Activated T-cell treated with anti-CD3 and anti-CD28 coated beads, Interleukin-2, amount 50 U/mL, for 24 hours (primary cell): ENCODE results near the gene CERS4.
"Not testable (repeated sequence)": the region's sequence is repeated elsewhere in the genome, so short reads cannot be mapped to it uniquely, and the experiment has no call there.

Experiments
- DNase-seq: peaks from one replicate; pipeline ENCODE4 v3.0.0-alpha.2; 2020
- H3K27ac Mint-ChIP-seq: 2 replicates; pipeline ENCODE4 v1.8.0; 2020; ENCODE audit warnings: mild to moderate bottlenecking, mixed read lengths
- H3K27me3 Mint-ChIP-seq: 2 replicates; pipeline ENCODE4 v1.8.0; 2020; ENCODE audit warnings: mixed read lengths
- H3K36me3 Mint-ChIP-seq: 2 replicates; pipeline ENCODE4 v1.8.0; 2020; ENCODE audit warnings: low read depth, mixed read lengths
- H3K4me1 Mint-ChIP-seq: 2 replicates; pipeline ENCODE4 v1.8.0; 2020; ENCODE audit warnings: low read depth, mixed read lengths
- H3K4me3 Mint-ChIP-seq: 2 replicates; pipeline ENCODE4 v1.8.0; 2020; ENCODE audit warnings: mild to moderate bottlenecking, moderate library complexity, mixed read lengths
- H3K9me3 Mint-ChIP-seq: 2 replicates; pipeline ENCODE4 v1.8.0; 2020; ENCODE audit warnings: mixed read lengths

The CERS4 gene

DNA sequence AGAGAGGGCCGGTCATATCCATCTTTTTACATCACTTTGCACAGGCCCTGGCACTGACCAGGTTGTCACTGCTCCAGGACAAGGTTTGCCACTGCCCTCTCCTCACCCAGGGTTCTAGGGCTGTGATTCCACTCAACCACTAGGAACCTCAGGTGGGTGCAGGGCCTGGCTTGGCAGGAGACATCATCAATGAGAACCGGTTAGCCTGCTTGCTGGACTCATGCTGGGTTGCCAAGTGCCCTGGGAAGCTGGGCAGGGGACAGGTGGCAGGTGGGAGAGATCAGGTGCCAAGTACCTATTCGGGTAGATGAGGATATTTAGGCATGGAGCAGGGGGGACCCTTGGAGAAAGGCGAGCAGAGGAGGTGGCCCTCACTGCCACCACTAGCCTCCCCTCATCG lies 4.2 kb upstream of the CERS4 start:
- Mint-ChIP-seq H3K4me1 (peaks cover 4% of the 10 kb centered on the region), H3K4me3 (no peak overlapping the region), H3K27me3 (no peaks in the 10 kb centered on the region), H3K27ac (no peak overlapping the region), H3K9me3 (no peaks in the 10 kb centered on the region), H3K36me3 (peaks cover 3% of the 10 kb centered on the region)
- DNase-seq: no peak

GRCh38 chr19:8206147-8207087 lies 2.8 kb upstream of the CERS4 start:
- H3K27me3 Mint-ChIP-seq: no peaks in the 10 kb centered on the region
- no peaks in the 10 kb centered on the region for H3K9me3 Mint-ChIP-seq
- H3K4me1 Mint-ChIP-seq: peaks cover 13% of the 10 kb centered on the region
- no peak overlapping the region for H3K27ac Mint-ChIP-seq
- H3K36me3 Mint-ChIP-seq: peaks cover 8% of the 10 kb centered on the region
- no peak overlapping the region for H3K4me3 Mint-ChIP-seq
- no peak for DNase-seq

GRCh38 chr19:8207326-8207725 lies 1.8 kb upstream of the CERS4 start:
- not testable (repeated sequence) for DNase-seq, H3K27ac Mint-ChIP-seq, H3K4me3 Mint-ChIP-seq, H3K27me3 Mint-ChIP-seq, H3K9me3 Mint-ChIP-seq
- H3K36me3 Mint-ChIP-seq: peaks cover 14% of the 10 kb centered on the region
- peaks cover 20% of the 10 kb centered on the region for H3K4me1 Mint-ChIP-seq

DNA sequence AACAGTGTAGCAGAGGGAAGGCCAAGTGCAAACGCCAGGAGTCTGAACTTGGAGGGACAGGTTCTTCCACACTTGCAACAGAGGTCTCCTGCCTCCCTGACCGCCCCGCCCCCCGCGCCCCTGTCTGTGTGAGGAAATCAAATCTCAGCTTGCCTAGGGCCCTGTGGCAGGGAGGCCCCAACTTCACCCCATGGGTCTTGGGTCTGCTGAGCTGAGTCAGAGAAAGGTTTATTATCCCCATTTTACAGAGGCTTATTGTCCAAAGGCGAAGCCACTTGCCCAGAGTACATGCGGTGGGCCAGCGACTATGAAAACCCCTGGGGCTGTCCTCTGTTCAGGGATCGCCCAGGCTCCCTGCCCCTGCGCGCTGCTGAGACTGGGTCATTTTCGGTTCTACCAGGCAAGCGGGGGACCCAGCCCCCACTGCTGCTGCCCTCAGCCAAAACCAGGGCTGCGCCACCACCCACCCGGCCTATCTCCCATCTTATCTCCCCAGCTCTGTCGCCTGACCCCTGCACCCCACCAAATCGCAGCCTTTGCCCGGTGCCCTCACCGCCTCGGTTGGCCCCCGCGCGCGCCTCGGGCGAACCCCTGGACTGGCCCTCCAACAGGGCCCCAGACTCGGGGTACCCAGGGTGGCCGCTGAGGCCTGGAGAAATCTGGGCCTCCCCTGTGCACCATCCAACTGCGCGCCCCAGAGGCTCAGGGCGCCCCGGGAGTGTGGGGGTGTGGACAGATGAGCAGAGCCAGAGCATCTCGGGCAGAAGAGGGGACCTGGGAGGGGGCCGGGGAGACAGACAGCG lies 850 bp upstream of the CERS4 start:
- Mint-ChIP-seq H3K4me1 (peaks cover 24% of the 10 kb centered on the region), H3K27me3 (no peaks in the 10 kb centered on the region), H3K36me3 (peaks cover 18% of the 10 kb centered on the region), H3K9me3 (no peaks in the 10 kb centered on the region), H3K27ac (peak overlapping the region; percentile 69), H3K4me3 (peak overlapping the region; percentile 72)
- DNase-seq: no peak

GRCh38 chr19:8209462-8210378 lies 550 bp downstream of the CERS4 start:
- Mint-ChIP-seq H3K36me3 (peaks cover 27% of the 10 kb centered on the region), H3K27ac (peak overlapping the region; percentile 95), H3K4me3 (peak overlapping the region; percentile 95), H3K4me1 (peaks cover 32% of the 10 kb centered on the region), H3K27me3 (no peaks in the 10 kb centered on the region), H3K9me3 (no peaks in the 10 kb centered on the region)
- DNase-seq: peak; percentile 88

DNA sequence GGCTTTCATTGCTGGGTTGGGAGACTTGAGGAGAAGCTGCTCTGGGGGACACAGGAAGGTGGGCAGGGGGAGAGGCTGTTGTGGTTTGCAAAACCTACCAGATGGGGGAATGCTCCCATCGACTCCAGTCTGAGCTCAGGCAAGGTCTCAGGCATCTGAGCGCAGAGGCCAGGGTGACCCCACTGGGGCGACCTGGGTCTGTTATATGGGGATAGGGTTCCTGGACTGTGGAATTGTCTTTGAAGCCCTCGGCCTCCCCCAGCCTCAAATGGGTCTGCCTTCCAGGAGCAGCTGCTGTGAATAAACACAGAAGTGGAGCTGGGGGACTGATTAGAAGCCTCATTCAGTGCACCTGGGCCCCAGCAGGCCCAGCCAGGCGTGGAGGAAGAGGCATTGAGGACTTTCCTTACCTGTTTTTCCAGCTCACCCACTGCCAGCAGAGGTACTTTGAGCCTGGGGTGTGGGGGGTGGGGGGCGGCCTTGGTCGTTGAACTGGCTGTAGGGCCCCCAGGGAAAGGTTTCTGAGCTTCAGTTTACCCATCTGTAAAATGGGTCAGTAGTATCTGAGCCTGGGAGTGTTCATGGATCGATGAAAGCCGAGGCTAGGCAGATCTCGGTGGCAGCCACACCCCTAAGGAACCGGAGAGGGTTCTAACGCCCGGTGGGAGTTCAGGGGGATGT lies 1.4 kb downstream of the CERS4 start:
- Mint-ChIP-seq H3K9me3 (no peaks in the 10 kb centered on the region), H3K27ac (peak overlapping the region; percentile 95), H3K4me1 (peaks cover 32% of the 10 kb centered on the region), H3K27me3 (no peaks in the 10 kb centered on the region), H3K4me3 (peak overlapping the region; percentile 95), H3K36me3 (peaks cover 27% of the 10 kb centered on the region)
- no peak for DNase-seq

- Mint-ChIP-seq H3K4me1 (peaks cover 32% of the 10 kb centered on the region), H3K27ac (peak overlapping the region; percentile 37), H3K27me3 (no peaks in the 10 kb centered on the region), H3K4me3 (no peak overlapping the region), H3K9me3 (no peaks in the 10 kb centered on the region), H3K36me3 (peaks cover 31% of the 10 kb centered on the region)
- DNase-seq: no peak
Measured at GRCh38 chr19:8212212-8212611, 3.0 kb downstream of the CERS4 start.

DNA sequence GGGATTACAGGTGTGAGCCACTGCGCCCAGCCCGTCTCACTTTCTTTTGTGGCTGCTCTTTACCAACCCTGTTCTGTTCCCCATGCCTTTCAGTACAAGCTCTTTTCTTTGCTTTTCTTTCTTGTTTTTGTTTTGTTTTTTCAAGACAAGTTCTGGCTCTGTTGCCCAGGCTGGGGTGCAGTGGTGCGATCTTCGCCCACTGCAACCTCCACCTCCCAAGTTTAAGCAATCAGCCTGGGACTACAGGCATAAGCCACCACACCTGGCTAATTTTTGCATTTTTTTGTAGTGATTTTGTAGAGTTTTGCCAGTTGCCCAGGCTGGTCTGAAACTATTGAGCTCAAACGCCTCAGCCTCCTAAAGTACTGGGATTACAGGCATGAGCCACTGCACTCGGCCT lies 3.7 kb downstream of the CERS4 start:
- Mint-ChIP-seq H3K4me3 (no peak overlapping the region), H3K9me3 (no peaks in the 10 kb centered on the region), H3K36me3 (peaks cover 31% of the 10 kb centered on the region), H3K4me1 (peaks cover 32% of the 10 kb centered on the region), H3K27ac (peak overlapping the region; percentile 67), H3K27me3 (no peaks in the 10 kb centered on the region)
- no peak for DNase-seq

DNA sequence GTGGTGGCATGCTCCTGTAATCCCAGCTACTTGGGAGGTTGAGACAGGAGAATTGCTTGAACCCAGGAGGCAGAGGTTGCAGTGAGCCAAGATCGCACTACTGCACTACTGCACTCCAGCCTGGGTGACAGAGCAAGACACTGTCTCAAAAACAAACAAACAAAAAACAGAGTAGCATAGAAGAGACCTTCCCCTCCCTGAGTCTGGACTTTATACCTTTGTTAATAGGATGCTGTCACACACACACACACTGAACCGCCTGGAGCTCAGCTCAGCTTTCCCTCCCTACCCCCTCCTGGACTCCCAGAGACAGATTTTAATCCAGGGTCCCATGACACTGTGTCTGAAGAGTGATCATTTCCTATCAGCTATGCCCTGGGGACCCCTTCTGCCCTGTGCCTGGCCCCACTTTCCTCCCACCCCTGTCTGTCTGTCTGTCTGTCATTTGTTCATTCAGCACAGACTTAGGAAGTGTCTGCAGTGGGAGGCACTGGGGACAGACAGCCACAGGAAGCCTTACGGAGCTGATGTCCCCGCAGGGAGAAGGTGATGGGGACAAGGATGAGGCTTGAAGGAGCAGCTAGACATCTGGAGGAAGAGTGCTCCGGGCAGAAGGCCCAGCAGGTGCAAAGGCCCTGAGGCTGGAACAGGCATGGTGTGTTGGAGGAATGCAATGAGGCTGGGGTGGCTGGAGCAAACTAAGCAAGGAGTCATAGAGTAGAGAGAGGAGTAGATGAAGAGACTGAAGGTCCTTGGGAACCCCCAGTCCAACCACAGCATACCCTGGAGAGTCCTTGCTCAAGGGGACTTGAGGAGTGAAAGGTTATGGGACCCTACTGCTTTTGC lies 4.9 kb downstream of the CERS4 start:
- Mint-ChIP-seq H3K4me1 (peaks cover 32% of the 10 kb centered on the region), H3K36me3 (peaks cover 33% of the 10 kb centered on the region), H3K27me3 (no peaks in the 10 kb centered on the region), H3K27ac (peak overlapping the region; percentile 68), H3K4me3 (no peak overlapping the region), H3K9me3 (no peaks in the 10 kb centered on the region)
- DNase-seq: no peak

GRCh38 chr19:8214802-8215201 lies 5.6 kb downstream of the CERS4 start:
- Mint-ChIP-seq H3K36me3 (peaks cover 32% of the 10 kb centered on the region), H3K4me3 (no peak overlapping the region), H3K27me3 (no peaks in the 10 kb centered on the region), H3K27ac (peak overlapping the region; percentile 68), H3K9me3 (no peaks in the 10 kb centered on the region), H3K4me1 (peaks cover 31% of the 10 kb centered on the region)
- no peak for DNase-seq

GRCh38 chr19:8215783-8216182 lies 6.6 kb downstream of the CERS4 start:
- Mint-ChIP-seq H3K9me3 (no peaks in the 10 kb centered on the region), H3K36me3 (peaks cover 25% of the 10 kb centered on the region), H3K27me3 (no peaks in the 10 kb centered on the region), H3K4me1 (peaks cover 23% of the 10 kb centered on the region), H3K27ac (no peak overlapping the region), H3K4me3 (no peak overlapping the region)
- DNase-seq: no peak

DNA sequence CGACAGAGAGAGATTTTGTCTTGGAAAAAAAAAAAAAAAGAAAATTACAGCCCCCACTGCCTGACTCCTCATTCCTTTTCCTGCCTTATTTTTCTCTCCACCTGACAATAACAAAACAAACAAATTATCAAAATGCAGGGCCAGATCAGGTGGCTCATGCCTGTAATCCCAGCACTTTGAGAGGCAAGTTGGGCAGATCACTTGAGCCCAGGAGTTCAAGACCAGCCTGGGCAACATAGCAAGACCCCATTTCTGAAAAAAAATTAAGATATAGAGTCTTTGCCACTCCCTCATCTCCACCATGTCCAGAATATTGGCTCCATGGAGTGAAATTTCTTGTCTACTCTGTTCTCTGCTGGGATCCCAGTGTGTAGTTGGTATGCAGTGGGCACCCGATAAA lies 7.2 kb downstream of the CERS4 start:
- no peak for DNase-seq
- Mint-ChIP-seq H3K9me3 (no peaks in the 10 kb centered on the region), H3K36me3 (peaks cover 25% of the 10 kb centered on the region), H3K4me3 (no peak overlapping the region), H3K27ac (peak overlapping the region; percentile 41), H3K27me3 (no peaks in the 10 kb centered on the region), H3K4me1 (peaks cover 20% of the 10 kb centered on the region)

DNA sequence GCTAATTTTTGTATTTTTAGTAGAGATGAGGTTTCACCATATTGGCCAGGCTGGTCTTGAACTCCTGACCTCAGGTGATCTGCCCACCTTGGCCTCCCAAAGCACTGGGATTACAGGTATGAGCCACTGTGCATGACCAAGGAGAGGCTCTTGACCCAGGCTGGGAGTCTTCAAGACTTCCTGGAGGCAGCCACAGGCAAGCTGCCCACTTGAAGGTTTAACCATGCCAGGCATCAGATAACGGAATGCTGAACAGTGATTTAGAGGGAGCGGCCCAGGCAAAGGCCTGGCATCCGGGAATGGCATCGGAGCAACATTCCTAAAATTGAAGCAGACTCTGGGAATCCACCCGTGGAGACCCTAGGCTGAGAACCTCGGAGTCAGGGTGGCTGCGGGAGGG lies 9.0 kb downstream of the CERS4 start:
- H3K27ac Mint-ChIP-seq, H3K9me3 Mint-ChIP-seq, H3K27me3 Mint-ChIP-seq, H3K4me1 Mint-ChIP-seq, H3K4me3 Mint-ChIP-seq, DNase-seq: not testable (repeated sequence)
- peaks cover 18% of the 10 kb centered on the region for H3K36me3 Mint-ChIP-seq
